OCI-LY1 (cell line): ENCODE measurements around the gene SEC11A.

Experiments used
- CTCF ChIP-seq: fragments of 200-600 bp; sonication (generic), shearing (Covaris generic); IDR thresholded peaks from 2 replicates; pipeline ENCODE4 v1.5.1; 2017; ENCODE audit warnings: mild to moderate bottlenecking, antibody characterized with exemption, low read length, moderate library complexity, mixed read lengths
- EZH2 ChIP-seq: fragments of 200-600 bp; sonication (generic), shearing (Covaris generic); IDR thresholded peaks from 2 replicates; pipeline ENCODE4 v1.8.0; 2017; ENCODE audit warnings: borderline replicate concordance, mixed run types, mild to moderate bottlenecking, antibody characterized with exemption, low read length, moderate library complexity, mixed read lengths

GRCh38 chr15:84689858-84690257 is 26.1 kb downstream of the SEC11A start:
- TF ChIP-seq CTCF (no peak), EZH2 (no peak)
